Islet of Langerhans (tissue), 1 donor: Measurements from ENCODE around the gene CAVIN3.
A peak's percentile ranks its signal among the peaks of the same experiment; 100 is the strongest.

ENCODE experiments used
- FAIRE-seq: peaks from one replicate; lab custom pipeline; 2011; peaks lifted over from hg19 to GRCh38; lab: Jason Lieb, UNC

CAVIN3 gene, protein sequence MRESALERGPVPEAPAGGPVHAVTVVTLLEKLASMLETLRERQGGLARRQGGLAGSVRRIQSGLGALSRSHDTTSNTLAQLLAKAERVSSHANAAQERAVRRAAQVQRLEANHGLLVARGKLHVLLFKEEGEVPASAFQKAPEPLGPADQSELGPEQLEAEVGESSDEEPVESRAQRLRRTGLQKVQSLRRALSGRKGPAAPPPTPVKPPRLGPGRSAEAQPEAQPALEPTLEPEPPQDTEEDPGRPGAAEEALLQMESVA

DNA sequence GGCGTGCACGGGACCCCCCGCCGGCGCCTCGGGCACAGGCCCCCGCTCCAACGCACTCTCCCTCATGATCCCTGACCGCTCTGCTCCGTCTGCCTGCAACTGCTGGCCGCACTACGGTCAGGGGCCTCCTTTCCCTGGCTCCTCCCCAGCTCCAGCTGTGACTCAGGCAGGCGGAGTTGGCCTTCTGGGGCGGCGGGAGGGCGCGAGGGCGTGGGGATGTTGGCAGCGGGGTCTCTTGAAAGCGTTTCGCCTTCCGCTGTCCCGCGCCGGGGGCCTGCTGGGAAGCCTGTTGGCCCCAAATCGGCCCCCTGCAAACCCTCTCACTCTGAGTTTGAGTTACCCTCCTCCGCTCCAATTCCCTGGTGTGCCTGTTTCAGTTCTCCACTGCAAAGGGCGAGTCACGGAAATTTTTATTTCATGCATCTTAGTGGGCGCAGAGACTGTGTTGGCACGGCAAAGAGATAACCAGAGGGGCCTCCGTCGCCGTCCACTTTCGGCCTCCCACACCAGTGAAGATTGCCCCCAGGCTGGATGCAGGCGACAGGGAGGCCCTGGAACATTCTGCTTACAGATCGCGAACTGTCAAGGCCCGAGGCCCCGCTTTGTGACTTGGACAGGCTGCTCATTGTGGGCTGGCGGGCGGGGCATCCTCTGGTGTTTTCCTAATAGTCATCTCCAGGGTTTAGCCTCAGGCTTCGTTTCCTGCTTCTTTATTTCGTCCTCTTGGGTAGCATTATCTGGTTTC lies at the start of gene CAVIN3:
TSS of gene CAVIN3 (minus strand) at position 91 of the 745 bp plus-strand sequence. CDS start at position 66, 25 bp downstream.
- no peak for FAIRE-seq

DNA sequence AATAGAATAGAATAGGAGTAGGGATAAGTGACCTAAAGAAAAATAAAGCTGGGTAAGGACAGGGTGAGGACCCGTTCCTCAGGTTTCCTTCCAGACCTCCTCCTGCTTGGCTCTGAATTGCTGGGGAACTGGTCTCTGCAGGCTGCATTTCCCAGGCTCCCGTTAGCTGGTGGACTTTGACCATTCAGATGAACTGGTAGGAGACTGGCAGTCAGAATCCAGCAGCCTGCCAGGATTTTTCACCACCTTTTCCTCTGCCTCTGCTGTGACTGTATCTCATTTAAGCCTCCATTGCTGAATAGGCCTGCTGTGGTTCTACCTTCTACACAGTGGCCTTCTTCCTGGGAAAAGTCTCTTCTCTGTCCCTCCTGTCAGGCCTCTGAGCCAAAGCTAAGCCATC lies 45.4 kb upstream of the CAVIN3 start:
- FAIRE-seq, result no peak

DNA sequence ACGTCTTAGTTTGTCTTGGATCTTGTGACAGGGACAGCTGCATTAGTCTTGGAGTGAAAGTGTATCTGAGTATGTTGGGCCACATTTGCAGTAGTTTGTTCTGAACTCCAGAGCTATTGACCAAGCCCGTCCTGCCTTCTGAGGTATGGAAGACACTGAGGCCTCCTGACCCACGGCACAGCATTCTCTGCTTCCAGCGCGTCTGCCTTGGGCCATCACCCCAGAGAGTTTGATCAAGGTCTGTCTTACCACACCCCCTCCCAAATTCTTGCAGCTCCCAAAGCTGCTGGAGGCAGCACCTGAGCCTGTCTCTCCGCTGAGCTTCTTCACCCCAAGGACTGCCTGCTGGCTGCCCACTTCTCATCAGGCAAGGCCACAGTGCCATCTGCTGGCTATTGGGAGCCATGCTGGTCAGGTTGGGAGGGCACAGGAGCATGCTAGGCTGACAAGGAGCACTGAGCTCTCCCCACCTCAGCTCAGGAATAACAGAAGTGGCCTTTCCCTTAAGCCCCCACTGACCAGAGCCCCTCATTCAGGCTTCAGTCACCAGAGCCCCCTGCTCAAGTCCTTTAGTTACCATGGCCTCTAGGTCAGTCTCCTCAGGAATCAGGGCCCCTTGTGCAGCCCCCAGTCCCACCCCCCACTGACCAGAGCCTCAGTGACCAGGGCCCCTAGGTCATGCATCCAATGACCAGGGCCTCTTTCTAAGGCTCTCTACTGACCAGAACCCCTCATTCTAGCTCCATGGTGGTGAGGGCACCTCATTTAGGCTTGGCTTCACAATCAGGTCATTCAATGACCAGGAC lies 42.8 kb upstream of the CAVIN3 start:
- FAIRE-seq, result peak; percentile 38

DNA sequence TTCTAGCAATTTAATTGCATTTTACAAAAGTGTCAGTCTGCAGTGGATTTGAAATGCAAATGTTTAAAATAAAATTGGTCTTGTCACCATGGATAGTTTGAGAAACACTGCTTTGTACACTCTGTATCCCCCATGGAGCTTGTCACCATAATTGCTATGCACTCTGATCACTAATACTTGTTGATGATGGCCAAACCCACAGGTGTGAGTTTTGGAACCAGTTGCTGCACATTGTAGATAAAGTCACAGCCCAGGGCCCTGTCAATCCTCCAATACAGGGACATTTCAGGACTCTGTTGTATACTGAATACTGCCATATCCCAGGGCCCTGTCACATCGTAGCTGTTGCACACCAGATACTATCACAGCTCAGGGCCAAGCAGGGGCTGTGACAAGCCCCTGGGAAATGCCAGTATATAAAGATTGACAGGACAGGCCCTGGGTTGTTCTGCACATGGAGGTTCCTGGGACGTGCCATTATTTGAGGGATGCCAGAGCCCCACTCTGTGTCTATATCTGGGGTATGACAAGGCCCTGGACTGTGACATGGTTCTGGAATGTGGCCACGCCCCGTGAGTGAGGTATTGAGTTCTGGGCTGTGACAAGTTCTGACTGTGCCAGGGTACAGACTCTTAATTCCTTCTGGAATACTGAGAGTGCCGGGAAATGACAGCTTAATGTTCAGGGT lies 42.0 kb upstream of the CAVIN3 start:
- no peak for FAIRE-seq

DNA sequence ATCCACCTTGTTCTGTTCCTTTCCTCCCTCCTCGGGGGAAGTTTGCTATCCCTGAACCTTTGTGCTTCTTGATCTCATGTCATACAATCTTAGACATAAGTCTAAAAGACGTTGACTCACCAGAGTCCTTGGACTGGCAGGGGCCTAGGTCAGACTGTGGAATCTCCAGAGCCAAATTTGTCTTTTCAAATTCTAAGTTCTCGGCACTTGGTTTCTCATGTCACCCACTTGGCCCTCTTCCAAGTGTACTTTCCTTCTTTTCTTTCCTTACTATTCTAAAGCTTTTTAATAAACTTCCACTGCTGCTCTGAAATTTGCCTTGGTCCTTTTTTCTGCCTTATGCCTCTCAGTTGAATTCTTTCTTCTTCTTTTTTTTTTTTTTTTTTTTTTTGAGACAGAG lies 39.9 kb upstream of the CAVIN3 start:
- no peak for FAIRE-seq

DNA sequence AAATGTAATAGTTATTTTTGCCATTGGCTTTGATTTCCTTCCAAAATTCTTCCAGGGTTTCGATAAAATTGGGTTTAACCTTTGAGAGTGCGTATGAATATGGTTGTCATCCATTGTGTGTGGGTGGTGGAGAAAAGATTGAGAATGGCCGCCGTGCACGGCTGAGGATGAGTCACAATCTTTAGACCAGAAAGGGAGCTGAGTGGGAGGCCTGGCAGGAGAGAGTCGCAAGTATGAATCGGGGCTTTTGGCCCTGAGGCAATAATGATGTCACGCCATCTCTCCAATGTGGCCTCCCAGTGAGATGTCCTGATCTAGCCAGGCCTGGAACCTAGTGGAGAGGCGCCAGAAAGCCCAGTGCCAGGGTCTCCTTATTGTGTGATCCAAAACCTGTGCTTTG lies 36.9 kb upstream of the CAVIN3 start:
- FAIRE-seq, result no peak

DNA sequence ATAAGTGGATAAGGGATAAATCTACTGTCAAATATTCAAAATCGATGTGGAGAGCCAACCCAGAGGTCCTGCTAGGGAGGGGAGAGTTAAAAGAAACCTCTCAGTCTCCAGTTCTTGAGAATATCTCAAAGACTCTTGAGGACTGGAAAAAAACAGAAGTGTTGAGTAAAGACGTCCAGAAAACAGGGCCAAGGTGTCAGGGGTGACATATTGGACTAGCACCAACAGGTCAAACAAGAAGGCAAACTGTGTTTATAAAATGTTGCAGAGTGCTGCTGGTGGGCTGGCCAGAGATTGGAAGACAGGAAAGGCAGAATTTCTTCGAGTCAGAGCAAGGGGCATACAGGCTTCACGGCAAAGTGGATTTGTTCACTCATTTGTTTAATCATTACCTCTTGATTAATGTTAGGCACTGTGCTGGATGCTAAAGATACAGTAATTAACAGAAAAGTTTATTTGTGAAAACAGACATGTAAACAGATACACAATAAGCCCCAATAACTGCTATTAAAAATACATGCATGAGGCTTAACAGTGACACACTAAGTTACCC lies 36.3 kb upstream of the CAVIN3 start:
- no peak for FAIRE-seq

DNA sequence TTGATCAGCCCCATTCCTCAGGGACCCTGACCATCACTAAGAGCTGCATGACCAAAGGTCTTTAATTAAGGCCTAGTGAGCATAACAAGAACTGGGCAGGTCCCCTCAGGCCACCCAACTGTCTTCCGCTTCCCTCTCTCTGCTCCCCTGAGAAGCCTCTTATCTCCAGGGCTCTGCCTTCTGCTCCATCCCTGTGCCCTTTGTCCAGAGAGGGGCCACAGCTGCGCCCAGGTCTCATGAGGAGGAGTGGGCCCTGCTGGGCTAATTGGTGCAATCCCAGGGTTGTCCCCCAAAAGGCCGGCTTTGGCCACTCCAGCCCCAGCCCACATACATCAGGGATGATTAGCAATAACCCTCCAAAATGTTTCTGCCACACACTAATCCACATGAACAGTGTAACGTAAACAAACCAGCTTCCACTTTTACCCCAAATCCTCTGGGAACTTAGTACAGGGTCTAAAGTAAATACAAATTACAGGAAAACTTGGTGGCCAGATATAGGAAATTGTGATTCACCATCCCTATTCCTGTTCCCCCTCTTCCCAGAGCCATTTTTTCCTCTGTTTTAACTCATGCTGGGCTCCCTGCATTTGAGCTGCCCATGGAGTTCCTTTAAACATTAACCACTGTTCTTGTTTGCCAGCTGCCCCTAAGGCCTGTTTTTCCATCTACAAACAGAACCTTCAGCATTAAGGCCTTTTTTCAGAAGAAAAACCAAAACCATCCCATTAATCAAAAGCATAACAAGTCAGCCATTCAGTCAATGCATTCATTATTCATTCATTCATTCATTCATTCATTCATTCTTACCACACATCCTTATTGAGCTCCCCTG lies 34.6 kb upstream of the CAVIN3 start:
- peak; percentile 79 for FAIRE-seq

DNA sequence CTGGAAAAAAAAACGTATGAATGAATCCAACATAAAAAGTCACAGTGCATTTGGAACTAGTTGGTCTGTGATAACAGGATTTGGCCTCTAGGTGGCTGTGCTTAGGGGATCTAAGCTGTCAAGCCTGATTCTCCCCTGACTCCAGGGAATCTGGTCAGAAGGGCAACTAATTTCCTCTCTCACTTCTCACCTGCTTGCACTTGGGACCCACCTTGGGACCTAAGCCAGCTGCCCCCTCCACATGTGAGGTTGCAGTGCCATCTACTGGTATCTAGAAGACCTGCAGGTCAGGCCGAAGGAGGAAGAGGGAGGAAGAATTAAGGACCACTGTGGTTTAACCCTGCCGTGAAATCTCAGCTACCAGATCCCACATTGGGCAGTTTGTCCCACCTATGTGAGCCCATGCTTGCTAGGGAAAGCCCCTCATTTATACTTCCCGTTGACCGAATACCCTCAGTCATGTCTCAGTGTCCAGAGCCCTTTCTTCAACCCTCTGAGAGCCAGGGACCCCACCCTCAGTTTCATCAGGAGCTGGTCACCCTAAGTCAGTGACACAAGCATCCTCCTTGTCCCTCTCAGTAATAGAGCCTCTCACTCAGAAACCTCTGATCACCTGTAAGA lies 33.2 kb upstream of the CAVIN3 start:
- FAIRE-seq, result peak; percentile 86

DNA sequence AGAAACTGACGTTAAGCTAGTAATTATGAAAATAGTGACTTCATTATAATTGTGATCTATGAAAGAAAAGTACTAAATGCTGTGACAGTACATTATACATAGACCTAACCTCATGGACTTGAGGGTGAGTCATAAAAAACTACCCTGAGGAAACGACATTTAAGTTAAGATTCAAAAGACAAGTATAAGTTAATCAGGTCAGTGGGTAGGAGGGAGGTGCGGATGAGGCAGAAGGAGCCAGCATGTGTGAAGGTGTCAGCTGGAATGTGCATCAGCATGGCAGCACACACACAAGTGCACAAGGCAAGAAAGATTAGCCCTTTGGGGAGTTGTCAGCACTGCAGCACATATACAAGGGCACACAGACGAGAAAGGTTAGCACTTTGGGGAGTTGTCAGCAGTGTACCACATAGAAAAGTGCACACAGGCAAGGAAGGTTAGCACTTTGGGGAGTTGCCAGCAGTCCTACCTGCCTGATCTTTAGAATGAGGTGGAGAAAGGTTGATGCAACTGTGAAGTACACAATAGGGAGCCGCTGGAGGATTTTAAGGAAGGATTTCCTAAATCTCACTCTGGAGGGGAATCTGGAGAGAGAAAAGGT lies 31.6 kb upstream of the CAVIN3 start:
- FAIRE-seq, result no peak

DNA sequence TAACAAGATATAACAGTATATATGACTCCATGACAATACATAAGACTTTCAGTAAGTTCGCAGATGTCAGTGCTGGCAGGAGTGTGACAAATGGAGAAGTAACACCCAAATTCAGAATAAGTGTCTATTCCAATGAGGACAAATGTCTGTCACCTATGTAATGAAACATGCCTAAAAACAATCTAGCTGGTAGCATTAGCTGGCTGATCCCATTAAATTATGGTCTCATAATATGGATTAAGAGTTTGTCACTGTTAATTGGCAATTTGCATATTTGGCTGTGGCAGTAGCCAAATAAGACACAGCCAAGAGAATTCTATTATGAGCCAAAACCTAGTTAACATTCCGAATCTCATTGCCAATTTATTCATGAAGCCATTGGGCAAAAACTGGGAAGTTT lies 30.2 kb upstream of the CAVIN3 start:
- FAIRE-seq, result no peak

DNA sequence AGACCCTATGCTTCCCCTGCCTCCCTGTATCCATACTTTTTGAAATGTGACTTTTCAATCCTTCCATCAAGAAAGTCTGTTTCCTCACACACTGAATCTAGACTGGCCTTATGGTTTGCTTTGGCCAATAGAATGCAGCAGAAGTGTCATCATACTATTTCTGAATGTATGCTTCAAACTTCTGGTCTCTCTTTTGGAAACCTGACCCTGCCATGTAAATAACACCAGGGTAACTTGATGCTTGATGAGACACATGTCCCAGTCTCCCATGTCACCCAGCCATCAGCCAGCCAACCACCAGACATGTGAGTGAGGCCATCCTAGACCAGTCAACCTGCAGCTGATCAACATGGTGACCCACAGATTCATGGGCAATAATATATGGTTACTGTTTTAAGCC lies 29.7 kb upstream of the CAVIN3 start:
- no peak for FAIRE-seq

DNA sequence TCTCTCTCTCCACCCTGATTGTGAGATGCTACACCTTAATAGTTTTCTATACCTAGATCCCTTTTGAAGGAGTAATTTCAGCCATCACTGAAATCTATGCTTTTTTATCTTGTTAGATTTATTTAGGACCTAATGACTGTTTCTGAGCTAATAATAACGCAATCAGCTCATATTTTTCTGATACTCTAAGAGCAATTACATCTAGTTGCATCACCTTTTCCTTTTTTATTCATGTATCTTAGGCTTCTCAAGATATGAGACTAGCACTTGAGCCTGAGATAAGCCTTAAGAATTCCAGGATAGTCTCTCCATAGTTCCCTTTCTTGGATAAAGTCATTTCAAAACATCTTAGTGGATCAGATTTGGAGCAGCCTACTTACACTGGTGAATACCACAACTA lies 25.1 kb upstream of the CAVIN3 start:
- no peak for FAIRE-seq

DNA sequence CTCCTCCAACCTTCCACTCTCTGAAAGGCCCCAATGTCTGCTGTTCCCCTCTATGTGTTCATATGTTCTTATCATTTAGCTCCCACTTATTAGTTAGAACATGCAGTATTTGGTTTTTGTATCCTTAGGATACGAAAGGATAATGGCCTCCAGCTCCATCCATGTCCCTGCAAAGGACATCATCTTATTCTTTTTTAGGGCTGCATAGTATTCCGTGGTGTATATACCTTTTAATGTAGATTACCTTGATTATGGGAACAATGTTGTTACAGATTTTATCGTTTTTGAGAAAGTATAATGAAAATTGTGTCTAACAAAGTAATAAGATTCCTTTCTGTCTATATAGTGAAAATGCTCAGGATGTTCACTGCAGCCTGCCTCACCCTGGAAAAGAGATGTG lies 16.0 kb upstream of the CAVIN3 start:
- FAIRE-seq, result no peak

DNA sequence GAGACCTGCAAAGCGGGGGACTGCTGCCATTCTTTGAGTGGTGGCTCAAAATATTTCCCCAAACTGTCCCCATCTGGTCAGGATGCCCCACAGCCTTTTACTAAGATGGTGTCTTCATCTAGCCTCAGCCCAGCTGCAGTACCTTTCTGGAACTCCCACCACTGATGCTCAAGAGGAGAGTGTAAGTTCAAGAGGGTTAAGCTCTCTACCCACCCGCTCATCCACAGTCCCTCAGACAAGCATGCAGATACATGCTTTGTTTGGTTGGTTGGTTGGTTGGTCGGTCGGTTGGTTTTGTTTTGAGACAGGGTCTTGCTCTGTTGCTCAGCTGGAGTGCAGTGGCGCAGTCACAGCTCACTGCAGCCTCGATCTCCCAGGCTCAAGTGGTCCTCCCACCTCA lies 14.5 kb upstream of the CAVIN3 start:
- FAIRE-seq, result no peak

DNA sequence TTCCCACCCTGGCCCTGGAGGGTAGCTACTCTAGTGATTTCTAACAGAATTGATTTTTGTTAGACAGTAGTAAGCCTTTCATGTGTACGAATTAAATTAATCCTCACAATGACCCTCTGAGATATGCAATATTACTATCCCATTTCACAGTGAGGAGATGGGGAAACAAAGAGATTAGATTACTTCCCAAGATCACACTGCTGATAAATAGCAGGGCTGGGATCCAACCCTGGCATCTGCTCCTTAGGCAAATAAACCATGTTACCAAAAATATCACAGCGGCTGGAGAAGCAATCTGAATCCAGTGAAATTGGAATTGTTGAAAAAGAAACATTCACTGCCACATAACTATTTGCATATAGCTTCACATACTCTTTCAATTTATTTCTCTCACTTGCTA lies 12.8 kb upstream of the CAVIN3 start:
- no peak for FAIRE-seq

DNA sequence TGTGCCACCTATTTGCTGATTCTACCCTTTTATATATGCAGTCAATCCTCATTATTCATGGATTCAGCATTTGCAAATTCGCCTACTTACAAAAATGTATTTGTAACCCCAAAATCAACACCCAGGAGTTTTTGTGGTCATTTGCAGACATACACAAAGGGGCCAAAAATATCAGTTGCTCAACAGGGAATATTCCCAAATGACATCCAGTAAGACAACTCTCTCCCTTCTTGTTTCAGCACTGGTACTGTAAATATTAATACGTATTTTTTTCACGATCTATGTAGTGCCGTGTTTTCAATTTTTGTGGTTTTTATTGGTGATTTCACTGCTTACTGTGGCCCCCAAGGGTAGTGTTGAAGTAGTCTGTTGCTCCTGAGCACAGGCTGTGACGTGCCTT lies 11.8 kb upstream of the CAVIN3 start:
- FAIRE-seq, result no peak

DNA sequence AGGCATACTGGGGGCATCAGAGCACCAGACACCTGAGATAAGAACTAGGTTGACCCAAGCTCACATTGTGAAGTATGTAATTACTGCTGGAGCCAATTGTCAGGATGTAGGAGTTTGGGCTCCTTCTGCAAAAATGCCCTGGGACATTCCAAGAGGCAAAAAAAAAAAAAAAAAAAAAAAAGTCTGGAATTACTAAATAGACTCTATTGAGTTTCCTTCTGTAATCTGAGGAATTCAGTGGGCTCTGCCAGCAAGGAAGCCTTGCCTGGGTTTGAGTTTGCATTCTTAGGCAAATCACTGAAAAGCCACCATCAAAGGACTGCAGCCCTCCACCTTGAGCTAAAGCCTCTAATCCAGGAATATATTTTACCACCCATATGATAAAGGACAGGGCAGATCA lies 8.0 kb upstream of the CAVIN3 start:
- no peak for FAIRE-seq

DNA sequence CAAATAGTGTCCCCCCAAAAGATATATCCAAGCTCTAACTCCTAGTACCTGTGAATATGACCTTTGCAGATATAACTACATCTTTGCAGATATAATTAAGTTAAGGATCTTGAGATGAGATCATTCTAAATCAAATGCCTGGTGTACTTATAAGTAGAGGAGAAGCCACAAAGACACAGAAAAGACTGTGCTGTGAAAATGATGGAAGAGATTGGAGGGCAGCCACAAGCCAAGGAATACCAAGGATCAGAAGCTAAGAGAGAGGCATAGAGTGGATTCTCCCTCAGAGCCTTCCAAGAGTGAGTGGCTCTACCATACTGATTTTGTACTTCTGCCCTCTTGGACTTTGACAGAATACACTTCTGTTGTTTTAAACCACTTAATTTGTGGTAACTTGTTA lies 7.5 kb upstream of the CAVIN3 start:
- no peak for FAIRE-seq

DNA sequence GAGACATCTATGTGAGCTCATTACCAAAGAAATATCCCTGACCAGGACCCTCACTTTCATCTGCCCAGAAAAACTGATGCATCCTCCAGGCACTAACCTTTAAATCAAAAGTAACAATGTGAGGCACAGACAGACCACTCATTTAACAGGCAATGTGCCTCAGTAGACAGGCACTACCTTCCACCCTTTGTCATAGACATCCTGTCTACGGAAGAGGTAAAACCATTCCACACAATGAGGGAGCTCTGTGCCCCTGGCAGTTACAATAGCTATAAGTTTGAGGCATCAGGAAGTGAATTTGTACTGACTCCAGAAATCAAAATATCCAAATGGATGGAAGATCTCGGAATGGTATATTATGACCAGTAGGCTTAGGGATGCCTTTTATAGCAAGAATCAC lies 6.7 kb upstream of the CAVIN3 start:
- no peak for FAIRE-seq

DNA sequence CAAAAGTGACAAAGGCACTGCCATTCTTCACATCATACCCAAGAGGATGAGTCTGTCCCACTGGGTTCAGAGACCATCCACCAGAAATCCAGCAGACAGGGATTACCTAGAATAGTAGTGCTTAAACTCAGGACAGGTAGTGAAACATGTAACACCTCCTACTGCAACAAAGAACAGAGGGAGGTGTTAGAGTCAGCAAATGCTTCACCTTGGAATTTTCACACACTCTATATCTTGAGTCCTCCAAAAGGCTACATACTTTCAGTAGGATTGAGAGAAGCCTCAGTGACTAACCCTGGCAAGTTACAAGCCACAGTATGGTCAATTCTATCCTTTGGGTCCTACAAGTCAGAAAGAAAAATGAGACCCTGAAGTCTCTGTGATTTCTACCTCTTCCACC lies 6.0 kb upstream of the CAVIN3 start:
- FAIRE-seq, result no peak
